Small intestine (tissue), 7 donors: ENCODE results near the gene ZYX. TPM values are rescaled to one million over a fixed set of nuclear protein-coding genes. Genes with fewer than 3 reads are reported as not detected.
"Not testable (repeated sequence)": the region's sequence is repeated elsewhere in the genome, so short reads cannot be mapped to it uniquely, and the experiment has no call there.

ENCODE experiments used
- DNase-seq, 2 donors: peaks; one replicate each; pipeline versions ENCODE4 v3.0.0 to v3.0.0-alpha.2; 2013
- FAIRE-seq: peaks from 2 replicates; lab custom pipeline; 2012; peaks lifted over from hg19 to GRCh38; lab: Jason Lieb, UNC
- H3K27ac ChIP-seq, 3 donors: one replicate each; pipeline ENCODE4 v1.5.1; 2013; ENCODE audit warnings: low read length in 2 of 3, mild to moderate bottlenecking in 2 of 3, control low read depth in 1 of 3, inconsistent platforms in 1 of 3, low read depth in 1 of 3, moderate library complexity in 1 of 3
- H3K27me3 ChIP-seq, 3 donors: one replicate each; pipeline ENCODE4 v1.6.1; 2013; ENCODE audit warnings: low read length in 3 of 3, inconsistent platforms in 1 of 3; ENCODE audit not compliant: control insufficient read depth in 3 of 3, insufficient read depth in 3 of 3
- H3K36me3 ChIP-seq, 3 donors: one replicate each; pipeline ENCODE4 v1.6.1; 2013; ENCODE audit warnings: low read length in 3 of 3, inconsistent platforms in 1 of 3, low read depth in 1 of 3, mild to moderate bottlenecking in 1 of 3, moderate library complexity in 1 of 3; ENCODE audit not compliant: control insufficient read depth in 3 of 3, insufficient read depth in 2 of 3
- H3K4me1 ChIP-seq, 3 donors: one replicate each; pipeline ENCODE4 v1.6.1; 2013; ENCODE audit warnings: low read length in 2 of 3, inconsistent platforms in 1 of 3, low read depth in 1 of 3, mild to moderate bottlenecking in 1 of 3, moderate library complexity in 1 of 3; ENCODE audit not compliant: control insufficient read depth in 3 of 3, insufficient read depth in 2 of 3
- H3K4me3 ChIP-seq, 3 donors: one replicate each; pipeline ENCODE4 v1.5.1; 2013; ENCODE audit warnings: low read length in 3 of 3, control low read depth in 1 of 3, inconsistent platforms in 1 of 3, low read depth in 1 of 3, mild to moderate bottlenecking in 1 of 3, moderate library complexity in 1 of 3
- H3K9me3 ChIP-seq, 2 donors: one replicate each; pipeline ENCODE4 v1.6.1; 2013; ENCODE audit warnings: low read depth in 1 of 2, low read length in 1 of 2; ENCODE audit not compliant: control insufficient read depth in 2 of 2, insufficient read depth in 1 of 2
- WGBS, 3 donors: extraction: QIAGEN DNeasy Blood & Tissue Kit; methylation state at CpG; one replicate each; pipeline ENCODE4 v1.1.7; 2013; 5-methylcytosine and 5-hydroxymethylcytosine counted together
- polyA plus RNA-seq, 4 donors: library from polyadenylated mRNA; stranded (reverse) in 3 of 4; unstranded in 1 of 4; fragments of 200-250 nt in 3 of 4; fragments of 120-200 nt in 1 of 4; gene quantifications; one replicate each; pipeline versions ENCODE4 v1.2.1 to v1.2.3, GENCODE V29; 2013
- donor health status: healthy with polysubstance abuse.
- donor health status: control.
- donor health status: control.
- donor health status: Bipolar disorder and iron deficiency.
- donor health status: healthy.

The ZYX gene
- polyA plus RNA-seq, 4 donors = 50.3 to 77.1 (median 62.0) TPM

DNA sequence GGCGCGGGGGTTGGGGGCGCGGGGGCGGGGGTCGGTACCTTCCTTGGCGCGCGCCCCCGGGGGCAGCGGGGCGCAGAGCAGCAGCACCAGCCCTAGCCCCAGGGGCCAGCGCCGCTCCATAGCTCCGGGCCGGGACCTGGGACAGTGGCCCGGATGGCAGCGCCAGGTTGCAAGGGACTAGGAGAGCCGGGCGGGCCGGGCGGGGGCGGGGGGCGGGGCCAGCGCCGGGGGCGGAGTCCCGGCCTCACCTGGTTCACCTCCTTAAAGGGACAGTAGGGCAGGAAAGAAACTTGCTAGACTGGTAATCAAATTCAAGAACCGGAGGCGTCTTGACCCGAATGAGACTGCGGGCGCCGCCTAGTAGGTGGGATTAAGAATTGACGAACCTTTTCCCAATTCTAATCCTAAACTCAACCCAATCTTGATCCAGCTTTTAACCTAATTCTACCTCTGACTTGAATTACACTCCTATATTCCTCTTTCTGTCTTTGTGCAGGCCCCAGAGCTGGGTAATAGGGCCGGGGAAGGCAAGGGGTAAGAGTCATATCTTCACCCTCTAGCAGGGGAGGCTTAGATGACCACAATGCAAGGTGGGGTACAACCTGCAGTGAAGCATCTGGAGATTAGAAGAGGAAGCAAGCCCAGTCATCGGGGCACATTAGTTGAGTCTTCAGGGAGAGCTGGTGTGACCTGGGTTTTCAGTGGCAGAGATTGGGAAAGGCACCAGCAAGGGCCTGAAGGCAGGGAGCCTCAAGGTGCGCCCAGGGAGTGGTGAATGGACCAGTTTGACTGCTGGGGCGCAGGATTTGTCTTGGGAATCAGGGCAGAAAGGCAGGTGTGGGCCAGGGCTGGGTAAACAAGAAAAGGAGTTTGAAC, 27.8 kb downstream of the ZYX start, which contains the start of gene EPHA1:
EPHA1 (minus strand) TSS at position 171 of the 876 bp plus-strand sequence; CDS start at position 120, 51 bp downstream.
- Histone ChIP-seq H3K27me3 (no peaks in the 10 kb centered on the region), H3K9me3 (no peaks in the 10 kb centered on the region), H3K36me3 (peaks cover 0 to 4% (median 0%) of the 10 kb centered on the region in 3 donors), H3K4me3 (peak within 1 kb of the TSS; percentile 52 to 64 (median 62)), H3K27ac (peak within 1 kb of the TSS; percentile 40 to 60 (median 50)), H3K4me1 (peaks cover 14 to 63% (median 26%) of the 10 kb centered on the region in 3 donors)
- 2 to 8% (median 6%) methylated on average over 16 to 39 of the region's 39 CpGs for WGBS, 3 donors
- DNase-seq (peak; percentile 85 to 91), FAIRE-seq (no peak)

DNA sequence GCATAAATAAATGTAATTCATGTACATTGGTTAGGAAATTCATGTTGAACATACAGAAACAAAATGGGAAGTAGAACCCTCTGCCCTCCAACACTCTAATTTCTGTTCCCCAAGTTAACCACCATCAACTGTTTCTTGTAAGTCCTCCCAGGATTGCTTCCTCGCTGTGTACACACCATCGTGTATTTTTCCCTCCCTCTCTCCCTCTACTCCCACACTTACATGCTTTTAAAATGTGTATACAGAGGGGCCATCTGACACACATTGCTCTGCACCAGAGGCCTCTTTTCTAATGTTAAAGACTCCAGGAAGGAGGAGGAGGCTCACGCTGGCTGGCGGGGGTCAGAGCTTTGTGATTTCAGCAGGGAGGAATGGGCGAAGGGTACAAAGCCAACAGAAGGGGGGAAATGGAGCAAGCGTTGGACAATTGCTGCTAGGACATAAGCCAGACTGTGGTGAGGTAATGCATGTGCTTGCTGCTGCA, 29.4 kb downstream of the ZYX start:
- H3K36me3 ChIP-seq = no peaks in the 10 kb centered on the region
- 40 to 57% (median 45%) methylated on average over 6 of the region's 6 CpGs for WGBS, 3 donors
- no peak for FAIRE-seq
- H3K4me1 ChIP-seq = peaks cover 10 to 55% (median 24%) of the 10 kb centered on the region in 3 donors
- no peak for DNase-seq
- no peaks in the 10 kb centered on the region for H3K27me3 ChIP-seq
- no peaks in the 10 kb centered on the region for H3K9me3 ChIP-seq
- H3K27ac ChIP-seq = no peak overlapping the region
- no peak overlapping the region for H3K4me3 ChIP-seq

DNA sequence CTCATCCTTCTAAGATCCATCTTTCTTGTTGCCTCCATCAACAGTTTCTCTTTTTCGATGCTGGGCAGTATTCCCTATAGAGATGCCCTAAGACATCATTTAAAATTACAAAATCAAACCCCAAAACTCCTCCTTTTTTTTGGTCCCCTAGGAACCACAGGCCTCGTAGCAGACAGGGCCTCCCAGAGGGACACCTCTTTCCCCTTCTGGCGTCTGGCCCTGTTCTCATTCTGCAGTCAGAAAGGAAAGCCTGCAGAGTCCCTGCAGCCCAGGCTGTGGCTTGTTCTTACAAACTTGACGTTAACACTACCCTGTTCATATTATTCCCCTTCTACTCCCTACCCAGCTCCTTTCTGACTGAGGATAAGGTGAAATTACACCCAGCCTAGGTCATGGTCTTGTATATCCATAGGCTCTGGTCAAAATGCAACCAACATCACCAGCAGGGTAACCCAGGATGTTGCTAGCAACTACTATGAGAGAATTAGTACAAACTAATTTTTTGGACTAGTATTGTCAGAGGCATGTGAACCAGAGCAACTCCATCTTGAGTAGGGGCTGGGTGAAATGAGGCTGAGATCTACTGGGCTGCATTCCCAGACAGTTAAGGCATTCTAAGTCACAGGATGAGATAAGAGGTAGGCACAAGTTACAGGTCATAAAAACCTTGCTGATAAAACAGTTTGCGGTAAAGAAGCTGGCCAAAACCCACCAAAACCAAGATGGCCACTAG, 31.0 kb downstream of the ZYX start:
- Histone ChIP-seq H3K4me3 (no peak overlapping the region), H3K27me3 (no peaks in the 10 kb centered on the region), H3K27ac (no peak overlapping the region), H3K4me1 (peaks cover 6 to 40% (median 15%) of the 10 kb centered on the region in 3 donors), H3K36me3 (no peaks in the 10 kb centered on the region), H3K9me3 (no peaks in the 10 kb centered on the region)
- WGBS, 3 donors = 55 to 69% (median 56%) methylated on average over 5 of the region's 5 CpGs
- FAIRE-seq (no peak), DNase-seq (no peak)

DNA sequence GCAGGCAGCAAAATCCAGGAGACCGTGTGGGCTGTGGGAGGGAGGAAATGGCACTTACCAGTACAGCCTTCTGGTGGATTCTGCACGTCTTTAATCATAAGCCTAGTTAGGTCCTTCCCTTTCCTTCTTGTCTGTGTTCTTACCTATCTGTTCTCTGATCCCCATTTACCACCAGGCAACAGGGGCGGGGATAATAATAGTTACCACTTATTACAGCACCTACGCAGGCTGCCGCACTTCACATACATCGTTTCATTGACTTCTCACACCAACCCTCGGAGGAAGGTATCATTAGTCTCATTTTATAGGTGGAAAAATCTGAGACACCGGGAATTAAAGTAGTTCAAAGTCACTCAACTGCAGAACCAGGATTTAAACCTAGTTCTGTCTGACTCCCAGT, 32.0 kb downstream of the ZYX start:
- DNase-seq (peak in 1 of 2 donors; percentile 51), FAIRE-seq (no peak)
- H3K36me3 ChIP-seq = no peaks in the 10 kb centered on the region
- H3K4me3 ChIP-seq = no peak overlapping the region
- H3K27me3 ChIP-seq = no peaks in the 10 kb centered on the region
- H3K4me1 ChIP-seq = peaks cover 6 to 34% (median 8%) of the 10 kb centered on the region in 3 donors
- H3K9me3 ChIP-seq = no peaks in the 10 kb centered on the region
- 32 to 73% (median 40%) methylated on average over 8 of the region's 8 CpGs for WGBS, 3 donors
- no peak overlapping the region for H3K27ac ChIP-seq

DNA sequence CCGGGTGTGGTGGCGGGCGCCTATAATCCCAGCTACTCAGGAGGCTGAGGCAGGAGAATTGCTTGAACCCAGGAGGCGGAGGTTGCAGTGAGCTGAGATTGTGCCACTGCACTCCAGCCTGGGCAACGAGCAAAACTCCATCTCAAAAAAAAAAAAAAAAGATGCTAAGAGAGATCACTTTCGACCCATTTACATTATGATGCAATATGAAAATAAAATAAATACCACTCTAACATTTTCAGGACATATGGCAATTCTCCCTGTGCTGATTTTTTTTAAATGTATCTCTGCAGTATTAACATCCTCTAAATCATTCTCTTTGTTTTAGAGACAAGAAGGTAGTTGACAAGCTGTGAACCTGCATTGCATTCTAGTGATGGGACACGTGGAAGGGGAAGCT, 34.1 kb downstream of the ZYX start:
- WGBS, 3 donors = 82 to 91% (median 85%) methylated on average over 7 of the region's 7 CpGs
- peaks cover 4 to 20% (median 8%) of the 10 kb centered on the region in 3 donors for H3K4me1 ChIP-seq
- FAIRE-seq, H3K36me3 ChIP-seq, H3K27me3 ChIP-seq, H3K4me3 ChIP-seq, H3K27ac ChIP-seq, H3K9me3 ChIP-seq, DNase-seq: not testable (repeated sequence)

DNA sequence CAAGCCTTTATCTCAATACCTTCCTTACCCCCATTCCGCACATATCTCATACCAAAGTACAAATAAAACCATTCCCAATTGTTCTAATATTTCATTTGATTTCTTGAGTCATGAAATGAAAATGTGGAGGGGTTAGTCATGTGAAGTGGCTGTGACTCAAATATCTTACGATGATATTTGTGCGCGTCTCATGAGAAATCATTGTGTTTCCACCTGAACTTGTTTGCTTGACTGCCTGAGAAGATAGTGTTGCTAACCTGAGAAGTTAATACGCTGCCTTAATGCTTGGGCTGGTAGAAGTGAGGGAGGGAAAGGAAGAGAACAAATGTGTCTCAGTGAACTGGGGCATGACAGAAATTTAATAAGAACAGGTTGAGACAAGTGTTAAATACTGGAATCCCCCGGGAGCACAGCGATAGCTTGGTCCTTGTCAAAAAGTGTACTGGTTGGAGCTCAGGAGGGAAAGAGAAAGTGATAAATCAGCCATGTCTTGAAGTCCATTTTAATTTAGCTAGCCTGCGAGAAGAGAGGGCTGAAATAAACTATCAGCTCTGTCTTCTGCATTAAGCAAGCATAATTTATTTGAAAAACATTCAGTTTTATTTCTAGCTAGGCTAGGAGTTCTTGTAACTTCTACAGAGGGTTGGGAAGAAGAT, 34.7 kb downstream of the ZYX start:
- H3K4me1 ChIP-seq = peaks cover 4 to 14% (median 7%) of the 10 kb centered on the region in 3 donors
- H3K27me3 ChIP-seq = no peaks in the 10 kb centered on the region
- WGBS, 3 donors = 72 to 81% (median 80%) methylated on average over 8 of the region's 8 CpGs
- DNase-seq (no peak), FAIRE-seq (no peak)
- no peak overlapping the region for H3K4me3 ChIP-seq
- no peaks in the 10 kb centered on the region for H3K36me3 ChIP-seq
- no peak overlapping the region for H3K27ac ChIP-seq
- peaks cover 0 to 3% of the 10 kb centered on the region in 2 donors for H3K9me3 ChIP-seq

DNA sequence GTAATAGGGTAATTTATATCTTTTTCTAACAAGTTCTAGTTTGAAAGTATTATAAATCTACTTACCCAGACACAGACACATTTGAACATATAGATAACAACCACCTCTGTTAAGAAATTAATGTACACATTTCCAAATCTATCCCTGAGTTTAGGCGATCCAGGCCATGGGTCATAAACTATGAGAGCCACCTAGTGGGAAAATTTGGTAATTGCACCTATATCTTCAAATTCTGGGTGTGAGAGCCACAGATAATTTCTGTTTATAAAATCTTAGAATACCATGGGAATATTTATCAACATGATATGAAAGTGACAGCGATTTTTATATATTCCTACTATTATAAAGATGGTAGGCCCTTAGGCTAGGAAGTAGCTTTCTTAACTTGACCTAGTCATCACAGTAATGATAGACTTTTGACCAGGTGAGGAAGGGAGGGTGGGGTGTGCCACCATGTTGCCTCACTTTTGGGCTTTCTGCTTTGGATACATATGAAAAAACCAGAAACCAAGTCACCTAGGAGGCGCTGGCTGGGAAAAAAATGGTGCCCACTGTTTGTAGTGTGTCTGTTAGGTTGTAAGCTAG, 35.5 kb downstream of the ZYX start:
- WGBS, 3 donors = 0 to 6% (median 0%) methylated on average over 3 of the region's 3 CpGs

More for the DNA sequence above, 35.5 kb downstream of the ZYX start:
- FAIRE-seq = peak; percentile 68
- Histone ChIP-seq H3K27me3 (no peaks in the 10 kb centered on the region), H3K36me3 (no peaks in the 10 kb centered on the region), H3K27ac (no peak overlapping the region), H3K4me1 (peaks cover 4 to 9% (median 6%) of the 10 kb centered on the region in 3 donors), H3K9me3 (peaks cover 0 to 4% of the 10 kb centered on the region in 2 donors), H3K4me3 (no peak overlapping the region)
- DNase-seq = peak; percentile 67 to 68
